Breast epithelium (tissue), 4 donors: ENCODE data around the gene MAPKAPK2. TPM values are rescaled to one million over a fixed set of nuclear protein-coding genes. Genes with fewer than 3 reads are reported as not detected.

Source experiments
- DNase-seq, 2 donors: peaks; one replicate each; pipeline ENCODE4 v3.0.0-alpha.2; 2019; ENCODE audit warnings: low spot score in 2 of 2
- H3K27ac ChIP-seq, 2 donors: fragments of 200-600 bp; sonication (generic) in 1 of 2; one replicate each; pipeline ENCODE4 v1.5.1; 2016 to 2019; ENCODE audit warnings: mild to moderate bottlenecking in 1 of 2
- H3K27me3 ChIP-seq, 2 donors: fragments of 200-600 bp; sonication (generic) in 1 of 2; one replicate each; pipeline versions ENCODE4 v1.5.1 to v1.6.0; 2017 to 2019; ENCODE audit warnings: control low read depth in 1 of 2, mild to moderate bottlenecking in 1 of 2
- H3K36me3 ChIP-seq: fragments of 200-600 bp; one replicate; pipeline ENCODE4 v1.5.1; 2019
- H3K4me1 ChIP-seq, 2 donors: fragments of 200-600 bp; sonication (generic); one replicate each; pipeline ENCODE4 v1.5.1; 2016 to 2019; ENCODE audit warnings: control low read depth in 1 of 2
- H3K4me3 ChIP-seq, 3 donors: fragments of 200-600 bp; sonication (generic); 1 replicate in 2 of 3; 2 replicates in 1 of 3; pipeline ENCODE4 v1.5.1; 2016 to 2019; ENCODE audit warnings: mild to moderate bottlenecking in 3 of 3, moderate library complexity in 2 of 3
- H3K9me3 ChIP-seq, 2 donors: fragments of 200-600 bp; sonication (generic) in 1 of 2; one replicate each; pipeline ENCODE4 v1.5.1; 2016 to 2019; ENCODE audit warnings: control low read depth in 1 of 2
- CTCF ChIP-seq, 3 donors: fragments of 450-650 bp; IDR thresholded peaks; one replicate each; pipeline ENCODE4 v1.5.1; 2016 to 2017; ENCODE audit warnings: antibody characterized with exemption in 3 of 3, mild to moderate bottlenecking in 3 of 3, moderate library complexity in 3 of 3
- POLR2A ChIP-seq: fragments of 450-650 bp; IDR thresholded peaks from one replicate; pipeline ENCODE4 v1.6.1; 2016; ENCODE audit warnings: antibody characterized with exemption, mild to moderate bottlenecking, moderate library complexity
- POLR2AphosphoS5 ChIP-seq, 3 donors: sonication (generic); formaldehyde crosslinking; IDR thresholded peaks; one replicate each; pipeline ENCODE4 v1.6.1; 2017; ENCODE audit warnings: antibody characterized with exemption in 3 of 3
- intact Hi-C: fragments of 100-400 bp; cut with DNase I; formaldehyde crosslinking; loops from one replicate; pipeline ENCODE4 v1.15.1; 2023; ENCODE audit warnings: low total_unique reads
- total RNA-seq, 3 donors: library from RNA; depleted of rRNA; stranded (reverse); fragments of >200 nt; gene quantifications; one replicate each; pipeline ENCODE4 v1.1.0, GENCODE V29; 2016

MAPKAPK2 gene
- total RNA-seq, 3 donors from 2014 or later = 47.4 to 69.2 (median 67.2) TPM

DNA sequence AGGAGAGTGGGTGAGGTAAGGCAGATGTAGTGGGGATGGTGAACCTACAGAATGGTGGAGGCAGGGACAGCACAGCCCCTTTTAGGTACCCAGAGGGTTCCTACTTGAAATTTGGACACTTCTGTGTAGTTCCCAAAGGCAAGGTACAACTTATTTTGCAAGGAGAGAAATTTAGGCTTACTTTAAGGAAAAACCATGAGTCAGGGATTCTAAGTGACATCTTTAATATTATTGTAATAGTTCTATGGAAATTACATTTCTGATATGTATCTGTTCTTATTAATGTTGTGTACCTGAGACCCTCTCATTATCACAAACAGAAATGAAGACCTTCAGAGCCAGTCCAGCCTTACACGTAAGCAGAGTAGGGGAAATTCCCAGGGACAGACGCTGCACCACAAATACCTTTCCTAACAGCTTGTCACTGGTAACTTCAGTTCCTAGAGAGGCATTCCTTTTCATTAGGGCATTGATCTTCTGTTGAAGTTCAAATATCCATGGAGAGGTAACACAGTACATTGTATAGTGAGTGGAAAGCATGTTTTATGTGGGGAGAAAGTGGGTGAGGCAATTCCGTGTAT lies 41.5 kb upstream of the MAPKAPK2 start:
- TF ChIP-seq POLR2AphosphoS5 (IDR thresholded peaks at IDR 0.05) (no peak), CTCF (IDR thresholded peaks at IDR 0.05) (no peak), POLR2A (no peak)
- Histone ChIP-seq H3K27me3 (no peaks in the 10 kb centered on the region), H3K4me3 (no peak overlapping the region), H3K36me3 (peaks cover 4% of the 10 kb centered on the region), H3K4me1 (no peaks in the 10 kb centered on the region), H3K9me3 (no peaks in the 10 kb centered on the region), H3K27ac (no peak overlapping the region)
- intact Hi-C loops = no loop called here
- no peak for DNase-seq

DNA sequence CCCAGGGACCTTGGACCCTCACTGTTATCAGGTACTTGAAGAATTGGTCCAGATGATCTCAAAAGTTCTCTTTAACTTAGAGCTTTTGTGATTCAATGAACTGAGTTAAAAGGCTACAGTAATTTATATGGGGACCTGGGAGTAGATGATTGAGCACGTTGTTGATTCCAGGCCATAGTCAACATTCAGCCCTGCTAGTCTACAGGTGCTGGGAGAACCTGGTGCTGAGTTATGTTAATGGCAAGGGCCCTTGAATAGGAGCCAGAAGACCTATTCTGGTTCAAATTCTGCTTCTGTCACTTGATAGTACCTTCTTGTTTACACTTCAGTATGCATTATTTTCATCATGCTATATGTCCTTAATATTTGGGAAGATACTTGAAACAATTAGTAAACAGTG lies 38.2 kb upstream of the MAPKAPK2 start:
- Histone ChIP-seq H3K4me3 (no peak overlapping the region), H3K9me3 (no peaks in the 10 kb centered on the region), H3K27me3 (no peaks in the 10 kb centered on the region), H3K4me1 (no peaks in the 10 kb centered on the region), H3K36me3 (peaks cover 4% of the 10 kb centered on the region), H3K27ac (no peak overlapping the region)
- no peak for TF ChIP-seq POLR2AphosphoS5 (IDR thresholded peaks at IDR 0.05)
- no peak for TF ChIP-seq CTCF (IDR thresholded peaks at IDR 0.05)
- no peak for TF ChIP-seq POLR2A
- intact Hi-C loops = no loop called here
- DNase-seq = no peak

DNA sequence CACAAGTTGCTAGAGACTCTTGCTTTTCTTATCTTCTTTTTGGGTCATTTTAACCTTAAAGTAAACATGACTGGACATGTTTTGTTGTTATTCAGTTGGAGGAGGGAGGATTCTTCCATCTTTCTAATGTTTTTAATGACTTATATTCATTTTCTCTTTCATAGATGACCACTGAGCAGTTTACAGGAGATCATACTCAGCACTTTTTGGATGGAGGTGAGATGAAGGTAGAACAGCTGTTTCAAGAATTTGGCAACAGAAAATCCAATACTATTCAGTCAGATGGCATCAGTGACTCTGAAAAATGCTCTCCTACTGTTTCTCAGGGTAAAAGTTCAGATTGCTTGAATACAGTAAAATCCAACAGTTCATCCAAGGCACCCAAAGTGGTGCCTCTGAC lies 37.5 kb upstream of the MAPKAPK2 start:
- intact Hi-C loops = no loop called here
- DNase-seq = no peak
- H3K36me3 ChIP-seq = peaks cover 4% of the 10 kb centered on the region
- no peaks in the 10 kb centered on the region for H3K9me3 ChIP-seq
- TF ChIP-seq POLR2A (no peak), CTCF (IDR thresholded peaks at IDR 0.05) (no peak), POLR2AphosphoS5 (IDR thresholded peaks at IDR 0.05) (no peak)
- H3K27ac ChIP-seq = no peak overlapping the region
- no peak overlapping the region for H3K4me3 ChIP-seq
- H3K27me3 ChIP-seq = no peaks in the 10 kb centered on the region
- H3K4me1 ChIP-seq = peaks cover 0 to 5% of the 10 kb centered on the region in 2 donors

DNA sequence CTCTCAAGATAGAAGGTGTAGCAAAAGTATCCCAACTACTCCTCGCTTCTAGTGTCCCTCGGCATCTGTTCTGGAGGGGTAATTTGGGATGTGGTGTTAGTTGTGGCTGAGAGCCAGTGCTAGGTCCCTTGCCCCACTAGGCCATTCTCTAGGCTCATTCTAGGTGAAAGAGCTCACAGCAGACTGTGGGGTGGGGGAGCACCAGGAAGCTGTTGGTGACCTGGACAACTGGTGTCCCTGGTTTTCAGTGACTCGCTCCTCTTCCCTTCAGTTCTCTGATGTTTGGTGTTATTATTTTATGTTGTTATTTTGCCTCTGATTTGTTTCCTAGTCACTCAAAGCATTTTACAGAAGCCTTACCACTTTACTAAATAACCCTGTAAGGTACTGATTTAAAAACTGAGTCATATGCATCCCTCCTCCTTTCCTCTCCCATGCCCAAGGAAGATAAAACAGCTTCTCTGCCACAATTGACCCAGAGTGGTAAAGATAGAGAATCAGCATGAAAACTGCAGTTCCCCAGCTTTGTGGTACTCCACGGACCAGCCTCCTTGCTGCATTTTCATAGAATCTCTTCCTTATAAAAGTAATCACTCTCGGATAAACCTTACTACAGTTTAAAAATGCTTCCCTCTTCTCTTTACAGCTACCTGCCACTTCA lies 35.3 kb upstream of the MAPKAPK2 start:
- H3K36me3 ChIP-seq = peaks cover 4% of the 10 kb centered on the region
- DNase-seq = no peak
- H3K4me3 ChIP-seq = no peak overlapping the region
- no peaks in the 10 kb centered on the region for H3K27me3 ChIP-seq
- peak overlapping the region; percentile 33 to 51 for H3K27ac ChIP-seq
- no peaks in the 10 kb centered on the region for H3K9me3 ChIP-seq
- H3K4me1 ChIP-seq = peaks cover 0 to 10% of the 10 kb centered on the region in 2 donors
- intact Hi-C loops = no loop called here
- TF ChIP-seq POLR2AphosphoS5 (IDR thresholded peaks at IDR 0.05) (no peak), POLR2A (no peak), CTCF (IDR thresholded peaks at IDR 0.05) (no peak)

GRCh38 chr1:206651014-206651413 lies 33.7 kb upstream of the MAPKAPK2 start:
- Histone ChIP-seq H3K4me3 (no peak overlapping the region), H3K27ac (peak overlapping the region; percentile 3 to 59), H3K36me3 (peaks cover 4% of the 10 kb centered on the region), H3K4me1 (peaks cover 0 to 10% of the 10 kb centered on the region in 2 donors), H3K27me3 (no peaks in the 10 kb centered on the region), H3K9me3 (no peaks in the 10 kb centered on the region)
- no peak for TF ChIP-seq POLR2AphosphoS5 (IDR thresholded peaks at IDR 0.05)
- no peak for DNase-seq
- intact Hi-C loops = no loop called here
